GM19328 (cell line): ENCODE data around the gene NECAP2.
"Not testable (repeated sequence)": the region's sequence is repeated elsewhere in the genome, so short reads cannot be mapped to it uniquely, and the experiment has no call there.

ENCODE experiments used
- ATAC-seq: cut with Tn5 transposase; IDR thresholded peaks from one replicate; pipeline ENCODE4 v1.9.1; 2021; ENCODE audit warnings: mild to moderate bottlenecking, moderate library complexity; ENCODE audit not compliant: unreplicated experiment

NECAP2 gene

GRCh38 chr1:16456151-16456550, 15.6 kb downstream of the NECAP2 start:
- not testable (repeated sequence) for ATAC-seq

GRCh38 chr1:16458831-16459230, 18.3 kb downstream of the NECAP2 start:
- ATAC-seq, result no peak

- no peak for ATAC-seq
Measured at GRCh38 chr1:16459352-16459925, 18.9 kb downstream of the NECAP2 start.

- ATAC-seq, result no peak
Measured at GRCh38 chr1:16461681-16462080, 21.2 kb downstream of the NECAP2 start.

- ATAC-seq, result no peak
Measured at GRCh38 chr1:16462773-16463330, 22.3 kb downstream of the NECAP2 start.

- no peak for ATAC-seq
Measured at GRCh38 chr1:16464917-16465625, 24.5 kb downstream of the NECAP2 start.

GRCh38 chr1:16468558-16468957, 28.0 kb downstream of the NECAP2 start:
- ATAC-seq, result no peak

GRCh38 chr1:16474166-16474800, 33.8 kb downstream of the NECAP2 start:
- no peak for ATAC-seq

GRCh38 chr1:16474891-16475290, 34.4 kb downstream of the NECAP2 start:
- ATAC-seq, result not testable (repeated sequence)

GRCh38 chr1:16475771-16476770, 35.5 kb downstream of the NECAP2 start:
- not testable (repeated sequence) for ATAC-seq

GRCh38 chr1:16478091-16478490, 37.6 kb downstream of the NECAP2 start:
- no peak for ATAC-seq

GRCh38 chr1:16483146-16483545, 42.6 kb downstream of the NECAP2 start:
- not testable (repeated sequence) for ATAC-seq

- not testable (repeated sequence) for ATAC-seq
Measured at GRCh38 chr1:16483639-16484500, 43.3 kb downstream of the NECAP2 start.

GRCh38 chr1:16484501-16484835, 43.9 kb downstream of the NECAP2 start:
- no peak for ATAC-seq

GRCh38 chr1:16484931-16485330, 44.4 kb downstream of the NECAP2 start:
- ATAC-seq, result no peak

- ATAC-seq, result not testable (repeated sequence)
Measured at GRCh38 chr1:16486316-16486715, 45.8 kb downstream of the NECAP2 start.

- not testable (repeated sequence) for ATAC-seq
Measured at GRCh38 chr1:16487011-16487410, 46.5 kb downstream of the NECAP2 start.

GRCh38 chr1:16489195-16489880, 48.8 kb downstream of the NECAP2 start:
- ATAC-seq, result not testable (repeated sequence)

GRCh38 chr1:16491056-16491675, 50.6 kb downstream of the NECAP2 start:
- no peak for ATAC-seq
